Activated naive CD4-positive, alpha-beta T cell treated with anti-CD3 and anti-CD28 coated beads for 36 hours (primary cell): ENCODE data around the gene ACSF3. TPM values are rescaled to one million over a fixed set of nuclear protein-coding genes. Genes with fewer than 3 reads are reported as not detected.
"Not testable (repeated sequence)": the region's sequence is repeated elsewhere in the genome, so short reads cannot be mapped to it uniquely, and the experiment has no call there.

ENCODE experiments used
- CTCF ChIA-PET: fragments of 350-600 bp; sonication (Branson Sonifier 250); formaldehyde crosslinking; loops from one replicate; lab custom pipeline; 2021; ENCODE audit warnings: antibody characterized with exemption; lab: Charles Lee
- DNase-seq: peaks from one replicate; pipeline ENCODE4 v3.0.0-alpha.2; 2020
- H3K27ac Mint-ChIP-seq: one replicate; pipeline ENCODE4 v1.8.0; 2021; ENCODE audit warnings: mild to moderate bottlenecking, mixed read lengths
- H3K27me3 Mint-ChIP-seq: one replicate; pipeline ENCODE4 v1.8.0; 2021; ENCODE audit warnings: low read depth, mixed read lengths
- H3K36me3 Mint-ChIP-seq: one replicate; pipeline ENCODE4 v1.8.0; 2021; ENCODE audit warnings: low read depth, mixed read lengths
- H3K4me1 Mint-ChIP-seq: one replicate; pipeline ENCODE4 v1.8.0; 2021; ENCODE audit warnings: low read depth, mixed read lengths
- H3K4me3 Mint-ChIP-seq: one replicate; pipeline ENCODE4 v1.8.0; 2021; ENCODE audit warnings: mild to moderate bottlenecking, moderate library complexity, mixed read lengths
- H3K9me3 Mint-ChIP-seq: one replicate; pipeline ENCODE4 v1.8.0; 2021; ENCODE audit warnings: mixed read lengths
- intact Hi-C: fragments of 100-400 bp; cut with micrococcal nuclease; formaldehyde crosslinking; loops from one replicate; pipeline ENCODE4 v1.15.1; 2023
- total RNA-seq, 2 experiments: library from RNA; stranded (reverse); gene quantifications; one replicate each; pipeline ENCODE4 v1.2.3, GENCODE V29; 2021

The ACSF3 gene
- total RNA-seq, 2 experiments from 2014 or later = 26.1 to 26.7 TPM

- no peaks in the 10 kb centered on the region for H3K27me3 Mint-ChIP-seq
- H3K27ac Mint-ChIP-seq = no peak overlapping the region
- DNase-seq = no peak
- H3K9me3 Mint-ChIP-seq = no peaks in the 10 kb centered on the region
- H3K4me1 Mint-ChIP-seq = peaks cover 11% of the 10 kb centered on the region
- CTCF ChIA-PET = no interaction called here
- no peak overlapping the region for H3K4me3 Mint-ChIP-seq
- no peaks in the 10 kb centered on the region for H3K36me3 Mint-ChIP-seq
- intact Hi-C loops = no loop called here
Measured at GRCh38 chr16:89183463-89183862, 89.8 kb downstream of the ACSF3 start.

DNA sequence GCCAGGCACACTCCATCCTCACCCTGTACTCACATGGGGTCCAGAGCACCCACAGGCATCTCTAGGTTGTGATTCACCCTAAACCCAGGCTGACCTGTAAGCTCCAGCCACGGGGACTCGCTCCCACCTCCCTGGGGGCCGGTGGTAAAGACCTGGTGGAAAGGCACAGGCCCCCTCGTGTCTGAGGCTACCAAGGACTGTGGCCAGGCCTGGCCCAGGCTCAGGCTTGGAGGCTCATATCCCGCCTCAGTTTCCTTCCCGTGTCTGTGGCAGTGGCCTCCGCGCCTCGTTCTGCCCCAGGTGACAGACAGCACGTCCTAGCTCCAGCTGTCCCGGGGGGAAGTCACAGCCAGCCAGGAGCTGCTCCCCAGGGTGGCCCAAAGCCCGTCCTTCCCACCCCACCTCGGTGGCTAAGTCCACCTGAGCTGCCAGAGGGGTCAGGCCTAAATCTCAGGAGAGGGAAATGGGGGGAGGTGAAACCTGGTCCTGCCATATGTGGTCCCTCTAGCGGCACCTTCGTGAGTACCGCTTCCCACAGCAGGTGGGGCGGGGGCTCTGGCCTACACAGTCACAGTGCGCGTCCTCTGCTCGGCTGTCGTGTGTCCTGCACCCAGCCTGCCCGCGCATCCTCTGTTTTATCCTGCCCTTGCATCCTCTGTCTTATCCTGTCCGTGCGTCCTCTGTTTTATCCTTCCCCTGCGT, 90.5 kb downstream of the ACSF3 start:
- peaks cover 11% of the 10 kb centered on the region for H3K4me1 Mint-ChIP-seq
- CTCF ChIA-PET = no interaction called here
- H3K36me3 Mint-ChIP-seq = no peaks in the 10 kb centered on the region
- intact Hi-C loops = no loop called here
- no peak overlapping the region for H3K27ac Mint-ChIP-seq
- DNase-seq = no peak
- no peaks in the 10 kb centered on the region for H3K9me3 Mint-ChIP-seq
- H3K4me3 Mint-ChIP-seq = no peak overlapping the region
- no peaks in the 10 kb centered on the region for H3K27me3 Mint-ChIP-seq

DNA sequence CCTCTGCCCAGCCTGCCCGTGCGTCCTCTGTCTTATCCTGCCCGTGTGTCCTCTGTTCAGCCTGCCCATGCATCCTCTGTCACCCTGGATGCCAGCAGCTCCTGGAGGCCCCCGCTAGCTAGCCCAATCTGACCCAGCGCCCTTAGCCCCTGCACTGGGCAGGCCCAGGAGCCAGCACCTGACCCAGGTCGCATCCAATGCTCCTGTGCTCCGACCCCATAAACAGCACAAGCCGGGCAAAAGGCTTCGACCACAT, 91.0 kb downstream of the ACSF3 start:
- no peak overlapping the region for H3K4me3 Mint-ChIP-seq
- intact Hi-C loops = no loop called here
- no peaks in the 10 kb centered on the region for H3K36me3 Mint-ChIP-seq
- H3K9me3 Mint-ChIP-seq = no peaks in the 10 kb centered on the region
- no peak for DNase-seq
- H3K27me3 Mint-ChIP-seq = no peaks in the 10 kb centered on the region
- CTCF ChIA-PET = no interaction called here
- H3K27ac Mint-ChIP-seq = no peak overlapping the region
- H3K4me1 Mint-ChIP-seq = peaks cover 11% of the 10 kb centered on the region

DNA sequence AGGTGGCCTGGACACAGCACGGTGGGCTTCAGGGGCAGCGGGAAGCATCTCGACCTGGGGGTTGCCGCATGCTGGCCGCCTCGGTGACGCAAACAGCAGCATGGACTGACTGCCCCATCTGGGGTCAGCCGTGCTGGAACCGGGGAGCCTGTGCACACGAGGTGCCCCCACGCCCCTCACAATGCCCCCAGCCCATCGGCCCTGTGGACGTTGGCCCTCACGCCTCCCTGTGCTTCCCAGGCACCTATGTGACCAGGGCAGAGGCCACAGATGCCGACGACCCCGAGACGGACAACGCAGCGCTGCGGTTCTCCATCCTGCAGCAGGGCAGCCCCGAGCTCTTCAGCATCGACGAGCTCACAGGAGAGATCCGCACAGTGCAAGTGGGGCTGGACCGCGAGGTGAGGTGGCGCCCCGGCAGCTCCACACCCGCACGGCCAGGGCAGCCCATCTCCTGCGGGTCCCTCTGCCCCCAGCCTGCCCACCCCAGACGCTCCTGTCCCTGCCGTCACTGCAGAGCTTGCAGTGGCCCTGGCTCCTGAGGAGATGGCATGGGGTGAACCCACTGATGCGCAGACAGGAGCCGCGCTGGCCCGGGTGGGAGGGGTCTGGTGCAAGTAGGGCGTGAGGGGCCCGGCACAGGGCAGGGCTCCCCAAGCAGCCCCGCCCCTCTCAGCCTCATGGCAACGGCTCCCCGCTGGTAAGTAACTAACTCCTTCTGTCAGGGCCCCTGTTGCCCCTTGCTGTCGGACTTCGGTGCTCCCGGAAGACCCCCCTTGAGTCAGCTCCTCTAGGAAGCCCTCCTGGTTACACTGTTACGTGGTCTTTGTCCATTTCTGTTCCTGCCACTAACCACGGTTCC, 91.5 kb downstream of the ACSF3 start:
- H3K4me3 Mint-ChIP-seq = no peak overlapping the region
- CTCF ChIA-PET = interaction anchor here (0.6 kb wide), 1 partner anchor 7 kb away, joined by 3 read pairs; no protein-coding TSS in a partner anchor
- H3K27ac Mint-ChIP-seq = no peak overlapping the region
- DNase-seq = no peak
- H3K27me3 Mint-ChIP-seq = no peaks in the 10 kb centered on the region
- H3K9me3 Mint-ChIP-seq = no peaks in the 10 kb centered on the region
- intact Hi-C loops = no loop called here
- peaks cover 11% of the 10 kb centered on the region for H3K4me1 Mint-ChIP-seq
- H3K36me3 Mint-ChIP-seq = no peaks in the 10 kb centered on the region

GRCh38 chr16:89185887-89186592, 92.4 kb downstream of the ACSF3 start:
- intact Hi-C loops, H3K4me3 Mint-ChIP-seq, H3K9me3 Mint-ChIP-seq, H3K36me3 Mint-ChIP-seq, DNase-seq, H3K27me3 Mint-ChIP-seq, H3K27ac Mint-ChIP-seq: not testable (repeated sequence)
- H3K4me1 Mint-ChIP-seq = peaks cover 11% of the 10 kb centered on the region
- CTCF ChIA-PET = interaction anchor here (0.6 kb wide), 1 partner anchor 8 kb away, joined by 3 read pairs; no protein-coding TSS in a partner anchor

- H3K36me3 Mint-ChIP-seq, H3K4me1 Mint-ChIP-seq: not testable (repeated sequence)
Measured at GRCh38 chr16:89186593-89187031, 93.0 kb downstream of the ACSF3 start.

GRCh38 chr16:89187032-89187769, 93.5 kb downstream of the ACSF3 start:
- no peaks in the 10 kb centered on the region for H3K27me3 Mint-ChIP-seq
- H3K9me3 Mint-ChIP-seq = no peaks in the 10 kb centered on the region
- intact Hi-C loops = no loop called here
- peak; percentile 43 for DNase-seq
- H3K4me3 Mint-ChIP-seq = no peak overlapping the region
- CTCF ChIA-PET = no interaction called here
- peaks cover 4% of the 10 kb centered on the region for H3K4me1 Mint-ChIP-seq
- no peaks in the 10 kb centered on the region for H3K36me3 Mint-ChIP-seq
- H3K27ac Mint-ChIP-seq = no peak overlapping the region

More at GRCh38 chr16:89186593-89187031, 93.0 kb downstream of the ACSF3 start:
- intact Hi-C loops, H3K9me3 Mint-ChIP-seq, CTCF ChIA-PET, H3K27ac Mint-ChIP-seq, DNase-seq, H3K27me3 Mint-ChIP-seq, H3K4me3 Mint-ChIP-seq: not testable (repeated sequence)

DNA sequence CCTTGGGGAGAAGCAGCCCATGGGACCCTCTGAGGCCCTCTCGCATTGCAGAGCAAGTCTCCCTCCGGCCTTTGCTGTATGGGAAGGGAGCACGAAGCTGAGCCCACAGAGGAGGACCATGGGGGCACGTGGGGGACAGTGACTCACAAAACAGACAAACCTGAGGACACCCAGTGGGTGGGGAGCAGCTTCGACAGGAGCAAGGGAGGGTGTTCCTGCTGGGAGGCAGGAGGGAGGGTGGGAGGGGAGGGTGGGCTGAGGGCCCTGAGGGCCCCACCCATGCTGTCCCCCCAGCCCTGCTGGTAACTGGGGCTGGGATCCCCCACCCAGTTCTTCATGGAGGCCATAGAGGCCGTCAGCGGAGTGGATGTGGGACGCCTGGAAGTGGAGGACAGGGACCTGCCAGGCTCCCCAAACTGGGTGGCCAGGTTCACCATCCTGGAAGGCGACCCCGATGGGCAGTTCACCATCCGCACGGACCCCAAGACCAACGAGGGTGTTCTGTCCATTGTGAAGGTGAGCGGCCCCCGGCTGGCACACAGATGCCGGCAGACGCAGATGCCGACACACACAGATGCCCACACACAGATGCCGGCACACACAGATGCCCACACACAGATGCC, 94.2 kb downstream of the ACSF3 start:
- DNase-seq = no peak
- Mint-ChIP-seq H3K36me3 (no peaks in the 10 kb centered on the region), H3K27ac (no peak overlapping the region), H3K4me1 (peaks cover 1% of the 10 kb centered on the region), H3K4me3 (no peak overlapping the region), H3K27me3 (no peaks in the 10 kb centered on the region), H3K9me3 (no peaks in the 10 kb centered on the region)
- CTCF ChIA-PET = no interaction called here
- intact Hi-C loops = no loop called here

DNA sequence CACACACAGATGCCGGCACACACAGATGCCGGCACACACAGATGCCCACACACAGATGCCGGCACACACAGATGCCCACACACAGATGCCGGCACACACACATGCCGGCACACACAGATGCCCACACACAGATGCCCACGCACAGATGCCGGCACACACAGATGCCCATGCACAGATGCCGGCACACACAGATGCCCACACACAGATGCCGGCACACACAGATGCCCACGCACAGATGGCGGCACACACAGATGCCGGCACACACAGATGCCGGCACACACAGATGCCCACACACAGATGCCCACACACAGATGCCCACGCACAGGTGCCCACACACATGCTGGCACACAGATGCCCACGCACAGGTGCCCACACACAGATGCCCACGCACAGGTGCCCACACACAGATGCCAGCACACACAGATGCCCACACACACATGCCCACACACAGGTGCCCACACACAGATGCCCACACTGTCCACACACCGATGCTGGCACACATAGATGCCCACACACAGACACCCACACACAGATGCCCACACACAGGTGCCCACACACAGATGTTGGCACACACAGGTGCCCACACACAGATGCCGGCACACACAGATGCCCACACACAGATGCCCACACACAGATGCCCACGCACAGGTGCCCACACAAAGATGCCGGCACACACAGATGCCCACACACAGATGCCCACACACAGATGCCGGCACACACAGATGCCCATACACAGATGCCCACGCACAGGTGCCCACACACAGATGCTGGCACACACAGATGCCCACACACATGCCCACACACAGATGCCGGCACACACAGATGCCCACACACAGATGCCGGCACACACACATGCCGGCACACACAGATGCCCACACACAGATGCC, 95.1 kb downstream of the ACSF3 start:
- H3K27me3 Mint-ChIP-seq, intact Hi-C loops, H3K9me3 Mint-ChIP-seq, DNase-seq, H3K4me3 Mint-ChIP-seq, H3K36me3 Mint-ChIP-seq, CTCF ChIA-PET, H3K4me1 Mint-ChIP-seq, H3K27ac Mint-ChIP-seq: not testable (repeated sequence)

DNA sequence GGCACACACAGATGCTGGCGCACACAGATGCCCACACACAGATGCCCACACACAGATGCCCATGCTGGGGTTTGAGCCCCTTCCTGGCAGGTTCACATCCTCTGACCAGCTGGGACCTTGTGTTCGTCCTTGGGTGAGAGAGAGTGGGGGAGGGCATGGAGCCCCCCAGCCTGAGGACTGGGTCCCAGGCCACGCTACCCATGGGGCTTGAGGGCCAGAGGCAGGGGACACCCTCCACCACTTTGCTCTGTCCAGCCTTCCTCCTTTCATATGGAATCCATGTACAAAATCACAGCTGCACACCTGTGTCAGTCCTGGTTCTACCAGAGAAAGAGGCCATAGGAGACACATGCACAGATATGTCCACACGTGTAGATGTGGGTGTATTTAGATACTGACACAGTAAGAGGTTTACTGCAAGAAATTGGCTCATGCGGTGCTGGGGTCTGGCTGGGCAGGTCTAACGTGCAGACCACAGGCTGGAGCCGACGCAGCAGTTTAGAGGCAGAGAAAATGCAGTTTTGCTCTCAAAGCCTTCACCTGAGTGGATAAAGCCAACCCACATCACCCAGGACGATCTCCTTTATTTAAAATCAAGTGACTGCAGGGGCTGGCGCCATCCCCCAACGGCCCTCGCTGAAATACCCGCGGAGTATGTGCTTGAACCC, 95.8 kb downstream of the ACSF3 start:
- peak; percentile 4 for DNase-seq
- CTCF ChIA-PET = no interaction called here
- H3K27ac Mint-ChIP-seq = no peak overlapping the region
- H3K4me3 Mint-ChIP-seq = no peak overlapping the region
- no peaks in the 10 kb centered on the region for H3K9me3 Mint-ChIP-seq
- no peaks in the 10 kb centered on the region for H3K4me1 Mint-ChIP-seq
- intact Hi-C loops = no loop called here
- H3K36me3 Mint-ChIP-seq = no peaks in the 10 kb centered on the region
- H3K27me3 Mint-ChIP-seq = no peaks in the 10 kb centered on the region
